Measurements from ENCODE around the gene PEX14.
A peak's percentile ranks its signal among the peaks of the same experiment; 100 is the strongest.
"Not testable (repeated sequence)": the region's sequence is repeated elsewhere in the genome, so short reads cannot be mapped to it uniquely, and the experiment has no call there.

PEX14 gene

GRCh38 chr1:10474613-10475507 is at the start of gene PEX14:
PEX14 (plus strand) TSS chr1:10474950; CDS start chr1:10474967, 17 bp downstream.
- DNase-seq (ENCODE audit: low read depth in 2 of 2) = peak; percentile 56 to 69

- not testable (repeated sequence) for DNase-seq (ENCODE audit: low read depth in 2 of 2)
These were observed 48.8 kb upstream of the PEX14 start for GRCh38 chr1:10425826-10426534.

GRCh38 chr1:10426535-10426848 is 48.3 kb upstream of the PEX14 start:
- DNase-seq (ENCODE audit: low read depth in 2 of 2) = not testable (repeated sequence)

GRCh38 chr1:10428984-10429383 is 45.8 kb upstream of the PEX14 start:
- DNase-seq (ENCODE audit: low read depth in 2 of 2) = no peak

GRCh38 chr1:10429868-10430215 is 44.9 kb upstream of the PEX14 start:
- DNase-seq (ENCODE audit: low read depth in 2 of 2) = no peak

GRCh38 chr1:10430216-10431069 is 44.3 kb upstream of the PEX14 start, which contains the start of gene CENPS:
CENPS (plus strand) TSS chr1:10430433; CDS start chr1:10430518, 85 bp downstream.
- peak; percentile 85 to 87 for DNase-seq (ENCODE audit: low read depth in 2 of 2)

- DNase-seq (ENCODE audit: low read depth in 2 of 2) = no peak
These were observed 43.5 kb upstream of the PEX14 start for GRCh38 chr1:10431070-10431730.

GRCh38 chr1:10432910-10433700 is 41.6 kb upstream of the PEX14 start:
- no peak for DNase-seq (ENCODE audit: low read depth in 2 of 2)

- DNase-seq (ENCODE audit: low read depth in 2 of 2) = no peak
These were observed 41.0 kb upstream of the PEX14 start for GRCh38 chr1:10433790-10434189.

- no peak for DNase-seq (ENCODE audit: low read depth in 2 of 2)
These were observed 40.2 kb upstream of the PEX14 start for GRCh38 chr1:10434590-10434989.

GRCh38 chr1:10437052-10437451 is 37.7 kb upstream of the PEX14 start:
- DNase-seq (ENCODE audit: low read depth in 2 of 2) = no peak

GRCh38 chr1:10438677-10439163 is 36.0 kb upstream of the PEX14 start:
- no peak for DNase-seq (ENCODE audit: low read depth in 2 of 2)

- no peak for DNase-seq (ENCODE audit: low read depth in 2 of 2)
These were observed 34.4 kb upstream of the PEX14 start for GRCh38 chr1:10440305-10440704.

- no peak for DNase-seq (ENCODE audit: low read depth in 2 of 2)
These were observed 34.0 kb upstream of the PEX14 start for GRCh38 chr1:10440794-10441193.

- DNase-seq (ENCODE audit: low read depth in 2 of 2) = no peak
These were observed 30.5 kb upstream of the PEX14 start for GRCh38 chr1:10444248-10444647.

- DNase-seq (ENCODE audit: low read depth in 2 of 2) = no peak
These were observed 29.9 kb upstream of the PEX14 start for GRCh38 chr1:10444795-10445397.

GRCh38 chr1:10446790-10447422 is 27.8 kb upstream of the PEX14 start:
- DNase-seq (ENCODE audit: low read depth in 2 of 2) = no peak

- no peak for DNase-seq (ENCODE audit: low read depth in 2 of 2)
These were observed 25.0 kb upstream of the PEX14 start, which contains the start of gene CORT for GRCh38 chr1:10449751-10450150. CORT (plus strand) TSS chr1:10450031; CDS start chr1:10450224, 193 bp downstream.

- no peak for DNase-seq (ENCODE audit: low read depth in 2 of 2)
These were observed 24.5 kb upstream of the PEX14 start for GRCh38 chr1:10450156-10450814.
